Raji (cell line): ENCODE data around the gene ARHGEF3.

Experiments used
- POLR2A ChIP-seq: IDR thresholded peaks from 2 replicates; pipeline ENCODE4 v1.6.1; 2011; ENCODE audit warnings: low read depth, low read length, control low read depth; ENCODE audit not compliant: insufficient read depth

ARHGEF3 gene

DNA sequence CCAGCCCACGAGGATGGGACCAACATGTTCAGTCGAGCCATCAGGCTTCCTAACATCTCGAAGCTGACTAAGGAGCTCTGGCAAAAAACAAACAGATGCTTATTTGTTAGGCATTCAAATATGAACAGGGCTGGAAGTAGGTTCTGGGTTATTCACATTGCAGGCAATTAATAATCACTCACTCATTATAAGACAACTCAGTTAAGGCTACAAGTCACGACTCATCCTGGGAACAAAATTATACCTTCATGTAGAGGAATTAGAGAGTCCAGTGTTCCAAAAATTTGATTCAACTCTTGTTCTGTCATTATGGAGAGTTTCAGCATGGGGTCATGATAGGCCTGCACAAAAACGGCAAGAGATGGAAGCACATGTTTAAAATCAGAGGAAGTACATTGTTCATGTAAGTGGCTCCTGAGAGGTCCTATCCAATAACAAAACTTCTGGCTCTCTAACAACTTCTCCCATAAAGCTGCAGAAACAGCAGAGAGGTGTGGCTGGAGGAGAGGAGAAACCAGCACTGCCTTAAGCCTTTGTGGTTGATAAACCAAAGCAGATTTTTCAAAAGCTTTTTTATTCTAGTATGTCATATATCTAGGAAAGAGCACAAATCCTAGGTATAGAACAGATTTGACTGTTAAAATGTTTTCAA lies 50.6 kb downstream of the ARHGEF3 start:
- TF ChIP-seq POLR2A: no peak

DNA sequence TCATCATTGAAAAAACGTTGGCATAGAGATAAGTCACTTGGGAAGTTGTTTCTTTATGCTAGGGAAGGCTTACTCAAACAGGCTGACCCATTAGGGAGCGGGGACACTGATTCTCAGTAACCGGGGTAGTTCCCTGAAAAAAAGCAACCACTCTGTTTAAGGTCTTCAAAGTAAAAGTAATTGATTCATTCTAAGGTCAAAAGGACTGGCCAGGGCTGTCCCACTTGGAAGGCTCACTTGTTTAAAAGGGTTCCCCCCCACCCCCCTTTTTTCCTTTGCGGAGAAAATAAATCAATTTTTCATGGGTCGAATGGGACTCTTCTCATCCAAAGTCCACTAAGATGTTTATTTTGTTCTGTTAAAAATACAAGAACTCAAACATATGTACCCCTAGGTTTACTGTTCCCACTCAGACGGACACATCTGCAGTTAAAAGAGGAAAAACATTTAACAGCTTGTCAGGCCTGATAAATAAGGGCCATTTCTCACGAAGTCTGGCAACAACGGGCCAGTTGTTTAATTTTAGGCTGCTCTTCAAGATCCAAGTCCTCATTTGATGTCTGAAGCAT lies 53.0 kb downstream of the ARHGEF3 start:
- no peak for TF ChIP-seq POLR2A

DNA sequence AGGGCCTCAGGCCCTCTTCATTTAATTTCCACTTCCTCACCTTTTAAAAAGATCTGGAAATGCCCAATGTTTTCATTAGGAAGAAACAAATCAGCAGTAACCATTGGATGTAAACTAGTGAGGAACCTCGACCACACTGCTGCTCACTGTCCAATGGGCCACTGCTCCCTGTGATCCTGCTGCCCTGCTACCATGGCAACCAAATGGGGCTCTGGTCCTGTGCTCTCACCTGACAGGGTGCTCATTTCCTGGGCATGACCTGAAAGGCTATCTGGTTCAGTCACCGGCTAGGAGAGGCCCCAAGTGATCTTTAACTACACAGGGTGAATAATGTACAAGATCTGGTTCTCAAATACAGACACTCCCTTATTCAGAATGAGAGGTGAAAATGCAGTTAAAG lies 54.6 kb downstream of the ARHGEF3 start:
- no peak for TF ChIP-seq POLR2A

DNA sequence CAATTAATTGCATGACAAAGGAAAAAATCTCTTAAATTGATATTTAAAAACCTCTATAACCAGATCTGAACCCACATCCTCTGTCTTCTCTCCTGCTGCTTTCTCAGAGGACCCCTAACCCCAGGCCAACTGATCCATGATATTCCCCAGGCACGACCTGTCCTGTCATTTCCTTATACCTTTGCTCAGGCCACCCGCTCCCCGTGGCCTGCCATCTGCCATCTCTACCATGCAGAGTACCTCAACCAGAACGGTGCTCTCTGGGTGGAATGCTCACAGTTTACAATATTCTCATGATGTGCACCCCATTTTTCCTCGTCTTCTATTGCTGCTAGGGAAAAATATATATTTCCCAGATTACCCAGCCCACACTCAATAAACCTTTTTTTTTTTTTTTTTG lies 57.7 kb downstream of the ARHGEF3 start:
- no peak for TF ChIP-seq POLR2A

DNA sequence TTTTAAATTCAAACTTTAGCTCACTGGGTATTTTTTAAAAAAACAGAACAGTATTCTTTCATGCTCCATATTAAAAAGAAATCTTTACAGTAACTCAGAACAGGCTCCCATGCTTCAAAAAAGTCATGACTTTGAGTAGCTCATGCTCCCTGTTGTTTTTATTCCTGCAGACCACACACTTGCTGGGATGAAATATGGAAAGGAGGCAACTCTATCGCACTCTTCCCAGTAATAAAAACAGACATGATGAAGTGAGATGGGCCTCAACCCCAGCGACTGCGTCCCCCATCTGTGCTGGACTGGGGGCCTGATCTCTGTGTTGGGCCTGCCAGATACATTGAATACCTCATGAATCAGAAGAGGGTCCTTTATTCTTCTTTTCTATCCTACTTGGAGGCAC lies 58.9 kb downstream of the ARHGEF3 start:
- TF ChIP-seq POLR2A: no peak

DNA sequence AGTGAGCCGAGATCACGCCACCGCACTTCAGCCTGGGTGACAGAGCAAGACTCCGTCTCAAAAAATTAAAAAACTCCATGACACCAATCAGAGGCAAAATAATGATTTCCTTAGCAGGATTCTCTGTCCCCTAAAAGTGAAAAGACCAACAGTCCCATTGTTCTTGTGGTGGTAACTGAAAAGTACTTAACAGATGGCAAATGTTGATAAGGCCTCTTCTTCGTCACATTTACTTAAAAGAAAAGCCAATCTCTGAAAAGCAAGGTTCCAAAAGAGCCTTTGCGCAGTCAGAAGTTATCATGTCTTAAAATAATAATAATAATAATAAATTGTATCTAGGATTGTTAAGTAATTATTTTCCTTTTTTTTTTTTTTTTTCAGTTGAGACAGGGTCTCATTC lies 62.7 kb downstream of the ARHGEF3 start:
- TF ChIP-seq POLR2A: no peak

DNA sequence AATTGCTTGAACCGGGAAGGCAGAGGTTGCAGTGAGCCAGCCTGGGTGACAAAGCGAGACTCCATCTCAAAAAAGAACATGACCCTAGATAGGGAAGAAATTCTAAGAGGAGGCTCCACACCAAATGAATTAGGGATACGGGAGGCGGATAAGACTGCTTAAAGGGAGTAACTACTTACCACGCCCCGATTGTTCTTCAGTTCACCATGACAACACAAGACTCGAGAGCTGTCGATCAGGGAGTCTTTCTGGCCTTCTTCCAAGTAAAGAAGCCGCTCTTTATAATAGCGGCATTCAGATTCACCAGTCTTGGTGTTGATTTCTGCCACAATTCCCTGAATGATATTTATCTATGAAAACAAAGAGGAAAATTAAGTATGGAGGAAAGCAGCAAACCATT lies 64.7 kb downstream of the ARHGEF3 start:
- TF ChIP-seq POLR2A: no peak

DNA sequence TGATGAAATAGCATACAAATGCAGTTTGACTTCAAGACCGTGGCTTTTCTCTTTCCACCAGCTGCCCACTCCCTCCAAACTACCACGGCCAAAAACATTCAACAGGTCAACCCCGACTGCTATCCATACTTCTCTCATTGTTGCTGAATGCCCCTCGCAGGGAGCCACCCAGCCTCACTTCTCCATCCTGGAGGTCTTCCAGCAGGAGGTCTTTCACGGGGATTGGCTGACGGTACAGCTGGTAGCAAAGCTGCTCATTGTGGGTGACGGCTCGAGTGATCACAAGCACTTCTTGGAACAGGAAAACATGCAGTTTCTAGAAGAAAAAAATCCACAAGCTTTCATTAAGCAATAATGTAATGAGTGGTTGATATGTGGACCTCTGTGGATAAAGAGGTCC lies 69.6 kb downstream of the ARHGEF3 start:
- TF ChIP-seq POLR2A: no peak

DNA sequence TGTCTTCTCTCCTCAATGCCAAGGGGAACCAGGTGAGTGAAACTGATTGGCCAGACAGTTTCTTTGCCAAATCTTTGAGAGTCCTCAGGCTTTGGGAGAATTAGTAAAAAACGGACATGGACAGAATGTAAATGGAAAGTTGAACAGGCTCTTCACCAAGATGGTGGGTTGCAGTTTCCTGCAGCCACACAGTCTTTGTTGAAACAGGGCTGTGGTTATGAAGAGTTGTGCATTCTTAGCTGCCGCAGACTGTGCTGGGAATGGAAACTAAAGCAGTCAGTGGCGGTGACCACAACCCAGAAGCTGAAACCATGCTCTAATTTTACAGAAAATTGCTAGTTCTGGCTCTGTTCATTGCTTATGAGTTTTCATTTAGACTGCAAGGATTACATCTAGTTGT lies 76.6 kb downstream of the ARHGEF3 start:
- no peak for TF ChIP-seq POLR2A

DNA sequence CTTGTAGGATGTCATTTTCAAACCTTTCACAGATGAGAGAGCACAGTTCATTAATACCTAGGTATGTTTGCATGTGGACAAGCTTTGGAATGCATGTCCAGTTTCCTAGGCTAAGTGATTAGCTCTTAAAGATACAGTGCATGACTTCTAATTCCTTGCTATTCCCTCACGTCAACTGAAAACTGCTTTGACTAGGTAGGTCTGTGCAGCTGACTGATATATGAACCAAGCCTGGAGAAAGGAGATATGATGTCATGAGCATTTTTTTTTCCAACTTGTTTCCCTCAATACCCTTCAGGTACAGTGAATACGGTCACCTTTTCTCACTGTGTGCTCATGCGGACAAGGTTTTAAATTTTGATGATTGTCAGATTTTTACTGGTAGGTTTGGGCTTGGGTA lies 77.1 kb downstream of the ARHGEF3 start:
- TF ChIP-seq POLR2A: no peak

DNA sequence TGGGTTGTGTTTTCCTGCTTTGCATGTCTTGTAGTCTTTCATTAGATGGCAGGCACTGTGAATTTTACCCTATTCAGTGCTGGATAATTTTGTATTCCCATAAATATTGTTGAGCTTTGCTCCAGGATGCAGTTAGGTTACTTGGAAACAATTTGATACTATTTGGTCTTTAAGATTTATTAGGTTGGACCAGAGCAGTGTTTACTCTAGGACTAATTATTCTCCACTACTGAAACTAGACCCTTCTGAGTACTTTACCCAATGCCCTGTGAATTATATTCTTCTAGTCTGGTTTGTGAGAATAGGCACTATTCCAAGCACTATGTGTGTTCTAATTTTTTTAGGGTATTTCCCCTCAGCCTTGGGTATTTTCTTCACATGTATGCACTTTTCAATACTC lies 80.9 kb downstream of the ARHGEF3 start:
- no peak for TF ChIP-seq POLR2A

DNA sequence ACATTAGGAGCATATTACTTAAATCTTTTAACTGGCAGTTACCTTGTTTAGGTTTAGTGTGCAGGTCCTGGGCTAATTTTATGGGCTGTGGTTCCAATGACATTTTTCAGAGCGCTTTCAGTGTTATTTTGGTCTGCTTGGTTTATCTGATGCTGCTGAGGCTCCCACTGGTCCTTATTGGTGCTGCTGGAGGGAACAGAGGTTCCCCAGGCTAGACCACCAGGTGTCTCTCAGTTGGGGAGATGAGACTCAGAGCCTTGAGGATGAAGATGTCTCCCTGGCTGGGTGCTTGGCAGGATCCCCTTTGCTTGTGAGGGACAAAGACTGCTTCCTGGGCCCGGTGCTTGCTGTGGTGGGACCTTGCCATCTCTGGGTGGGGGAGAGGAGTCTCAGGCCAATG lies 90.4 kb downstream of the ARHGEF3 start:
- no peak for TF ChIP-seq POLR2A

DNA sequence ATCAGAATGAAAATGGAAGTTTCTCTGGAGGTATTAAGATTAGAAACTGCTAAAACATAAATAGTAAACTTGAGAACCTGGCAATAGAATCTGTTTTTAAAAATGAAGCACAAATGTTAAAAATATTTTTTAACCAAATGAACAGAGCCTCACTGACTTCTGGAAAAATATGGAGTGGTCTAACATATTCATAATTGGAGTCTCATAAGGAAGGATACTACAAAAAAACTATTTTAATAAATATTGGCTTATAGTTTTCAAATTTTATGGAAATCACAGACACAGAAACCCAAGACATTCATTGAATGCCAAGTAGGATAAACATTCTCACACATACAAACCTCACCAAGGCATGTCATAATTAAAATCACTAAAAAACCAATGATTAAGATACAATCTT lies 95.1 kb downstream of the ARHGEF3 start:
- no peak for TF ChIP-seq POLR2A

DNA sequence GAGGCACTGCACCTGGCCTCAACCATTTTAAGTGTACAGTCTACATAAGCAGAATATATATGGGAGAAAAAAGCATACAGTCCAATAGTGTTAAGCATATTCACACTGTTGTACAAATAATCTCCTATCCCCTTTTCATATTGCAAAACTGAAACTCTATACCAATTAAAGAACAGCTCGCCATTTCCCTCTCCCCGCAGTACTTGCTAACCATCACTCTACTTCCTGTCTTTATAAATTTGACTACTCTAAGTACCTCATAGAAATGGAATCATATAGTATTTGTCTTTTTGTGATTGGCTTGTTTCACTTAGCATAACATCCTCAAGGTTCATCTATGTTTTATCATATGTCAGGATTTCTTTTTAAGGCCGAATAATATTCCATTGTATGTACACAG lies 97.0 kb downstream of the ARHGEF3 start:
- TF ChIP-seq POLR2A: no peak

DNA sequence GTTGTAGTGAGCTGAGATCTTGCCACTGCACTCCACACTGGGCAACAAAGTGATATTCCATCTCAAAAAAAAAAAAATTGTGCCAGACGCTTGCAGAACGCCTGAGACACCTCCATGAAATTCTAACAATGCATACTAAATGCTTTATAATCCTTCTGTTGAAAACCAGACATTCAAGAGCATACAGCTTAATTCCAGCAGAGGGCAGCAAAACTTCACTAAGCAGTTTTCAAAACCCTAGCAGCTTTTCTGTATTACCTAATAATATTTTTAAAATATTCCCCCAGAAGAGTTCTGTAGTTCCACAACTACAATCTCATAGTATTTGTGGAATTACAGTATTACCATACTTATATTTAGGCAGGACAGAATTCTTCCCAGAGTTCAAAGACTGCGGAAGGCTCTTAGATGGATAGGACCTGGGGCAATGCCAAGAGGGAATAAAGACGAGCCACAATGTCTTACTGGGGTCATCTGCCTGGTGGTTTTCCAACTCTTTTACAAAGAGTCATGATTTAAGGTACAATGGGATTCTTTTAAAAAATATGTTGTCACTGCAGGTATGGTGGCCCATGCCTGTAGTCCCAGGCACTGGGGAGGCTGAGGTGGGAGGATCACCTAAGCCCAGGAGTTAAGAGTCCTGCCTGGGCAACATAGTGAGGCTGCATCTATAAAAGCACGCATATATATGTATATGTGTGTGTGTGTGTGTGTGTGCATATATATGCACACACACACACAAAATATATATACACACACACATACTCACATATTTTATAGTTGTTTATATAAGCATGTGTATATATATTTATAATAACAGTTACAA lies 99.0 kb downstream of the ARHGEF3 start:
- no peak for TF ChIP-seq POLR2A

DNA sequence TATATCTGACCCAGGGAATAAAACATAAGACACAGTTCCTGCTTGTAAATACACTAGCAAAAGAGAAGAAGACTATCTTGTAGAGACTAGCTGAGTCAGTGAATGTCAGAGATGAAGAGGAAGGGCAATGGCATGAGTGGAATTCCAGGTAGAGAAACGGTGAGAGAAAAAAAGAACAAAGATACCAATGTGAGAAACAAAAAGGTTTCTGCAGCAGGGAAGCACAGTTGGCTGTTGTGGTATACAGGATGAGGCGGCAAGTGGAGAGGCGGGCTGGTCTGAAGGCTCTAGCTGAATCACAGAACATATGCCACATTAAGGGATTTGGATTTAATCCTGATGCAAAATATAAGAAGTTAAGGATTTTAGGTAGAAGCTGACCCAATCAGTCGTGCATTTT lies 101.6 kb downstream of the ARHGEF3 start:
- no peak for TF ChIP-seq POLR2A

DNA sequence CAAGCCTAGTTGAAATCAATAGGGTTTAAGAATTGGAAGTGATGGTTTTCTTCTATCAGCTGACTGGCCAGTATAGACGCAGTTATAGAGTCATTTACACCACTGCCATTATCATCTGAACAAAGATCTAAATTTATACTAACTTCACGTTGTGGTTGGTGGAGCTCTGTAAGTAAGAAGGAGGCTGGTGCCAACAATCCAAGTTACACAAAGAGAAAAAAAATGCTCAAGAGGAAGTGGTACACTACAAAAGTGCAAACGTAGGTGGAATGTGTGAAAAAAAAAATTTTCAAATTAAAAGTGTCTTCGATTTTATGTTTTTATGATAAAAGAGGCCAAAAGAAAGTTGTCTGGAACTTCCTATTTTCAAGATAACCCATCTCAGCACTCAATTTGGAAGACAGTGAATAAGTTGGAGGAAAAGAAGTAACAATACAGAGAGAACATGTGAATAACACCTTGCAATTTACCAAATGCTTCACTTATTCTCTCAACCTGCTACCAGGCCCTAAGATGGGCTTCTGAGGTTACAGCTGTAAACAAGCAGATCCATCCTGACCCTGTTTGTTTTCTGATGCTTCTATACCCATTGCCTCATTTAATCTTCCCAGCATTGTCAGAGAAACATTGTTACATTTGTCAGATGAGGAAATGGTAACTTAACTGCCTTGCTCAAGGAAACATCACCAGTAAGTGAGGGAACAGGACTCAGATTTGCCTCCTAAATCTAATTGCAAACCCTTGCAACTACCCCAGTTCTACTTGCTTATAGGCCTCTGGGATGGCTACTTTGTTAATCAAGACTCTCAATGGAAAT lies 106.7 kb downstream of the ARHGEF3 start:
- no peak for TF ChIP-seq POLR2A
